Measurements from ENCODE around the gene ORAI2.

GRCh38 chr7:102415685-102416225 lies 17.6 kb upstream of the ORAI2 start:
- TF ChIP-seq CTCF (conservative IDR thresholded peaks at IDR 0.05; ENCODE audit: low read length): no peak
- TF ChIP-seq EZH2phosphoT487 (IDR thresholded peaks at IDR 0.05; ENCODE audit: borderline replicate concordance): no peak

Measured in Loucy (cell line).